NCI-H146 treated with DMSO at 0.1 percent for 48 hours (cell line): ENCODE measurements around the gene MAL.

Experiments used
- DNase-seq: peaks from one replicate; lab custom pipeline; 2025; ENCODE audit not compliant: unreplicated experiment; lab: John Stamatoyannopoulos, UW

The MAL gene

DNA sequence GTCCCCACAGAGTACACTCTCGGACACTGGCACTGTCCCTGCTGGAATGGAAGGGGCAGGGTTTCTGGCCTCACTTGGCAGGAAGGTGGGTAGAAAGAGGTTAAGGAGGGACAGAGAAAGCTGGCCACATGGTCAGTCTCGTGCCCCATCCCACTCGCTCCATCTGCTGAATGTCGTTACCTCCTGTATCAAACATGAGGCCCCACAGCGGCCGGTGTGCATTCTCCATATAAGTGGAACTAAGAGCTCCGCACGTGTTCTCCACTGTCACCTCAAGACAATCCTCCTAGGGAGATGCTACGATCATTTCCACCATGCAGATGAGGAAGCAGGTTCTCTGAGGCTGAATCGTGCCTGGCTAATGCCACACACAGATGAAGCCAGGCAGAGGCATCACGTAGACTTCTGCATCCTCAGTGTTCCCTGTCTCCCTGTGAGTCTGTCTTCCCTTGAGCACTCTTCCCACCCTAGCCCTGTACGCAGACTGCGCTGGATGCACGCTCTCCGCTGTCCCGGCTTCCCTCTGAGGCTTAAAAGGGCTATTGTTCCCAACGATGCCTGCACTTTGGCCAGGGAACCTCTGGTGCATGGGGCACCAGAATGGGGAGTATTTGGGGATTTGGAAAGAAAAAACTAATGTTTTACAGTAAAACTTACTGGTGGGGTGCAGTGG, 35.1 kb downstream of the MAL start:
- DNase-seq, result no peak

DNA sequence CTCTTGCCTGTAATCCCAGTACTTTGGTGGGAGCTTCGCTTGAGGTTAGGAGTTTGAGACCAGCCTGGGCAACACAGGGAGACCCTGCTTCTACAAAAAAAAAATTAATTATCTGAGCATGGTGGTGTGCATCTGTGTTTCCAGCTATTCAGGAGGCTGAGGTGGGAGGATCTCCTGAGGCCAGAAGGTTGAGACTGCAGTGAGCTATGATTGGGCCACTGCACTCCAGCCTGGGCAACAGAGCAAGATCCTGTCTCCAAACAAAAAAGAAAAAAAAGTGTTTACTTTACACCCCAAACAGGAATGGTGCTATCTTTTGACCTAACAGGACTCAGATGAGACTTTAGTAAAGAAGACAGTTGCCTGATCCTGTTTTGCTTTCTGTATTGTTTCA, 35.6 kb downstream of the MAL start:
- no peak for DNase-seq

DNA sequence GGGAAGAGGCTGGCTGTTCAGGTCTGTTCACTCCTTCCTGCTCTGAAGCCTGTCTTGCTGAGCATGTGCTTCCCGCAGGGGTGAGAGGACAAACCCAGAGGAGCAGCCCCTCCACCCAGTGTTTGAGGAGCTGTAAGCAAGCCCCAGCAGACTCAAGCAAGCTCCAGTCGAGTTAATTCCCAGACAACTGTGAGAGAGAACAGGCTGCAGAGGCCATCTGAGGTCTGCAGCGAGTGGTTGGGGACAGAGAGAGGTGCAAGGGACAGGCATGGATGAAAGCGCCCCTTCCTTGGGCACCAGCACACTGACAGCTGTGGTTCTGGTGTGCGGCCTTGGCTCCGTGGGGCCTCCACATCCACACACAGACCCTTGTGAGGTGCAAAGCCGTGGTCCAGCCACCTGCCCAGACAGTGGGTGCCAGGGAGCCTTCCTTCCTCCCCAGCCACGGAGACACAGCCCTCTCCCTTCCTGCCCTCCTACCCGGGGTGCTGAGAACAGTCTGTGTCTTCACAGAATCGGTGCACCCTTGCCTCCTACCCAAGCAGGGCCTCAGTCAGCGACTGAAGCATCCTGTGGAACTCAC, 36.2 kb downstream of the MAL start:
- DNase-seq, result no peak

DNA sequence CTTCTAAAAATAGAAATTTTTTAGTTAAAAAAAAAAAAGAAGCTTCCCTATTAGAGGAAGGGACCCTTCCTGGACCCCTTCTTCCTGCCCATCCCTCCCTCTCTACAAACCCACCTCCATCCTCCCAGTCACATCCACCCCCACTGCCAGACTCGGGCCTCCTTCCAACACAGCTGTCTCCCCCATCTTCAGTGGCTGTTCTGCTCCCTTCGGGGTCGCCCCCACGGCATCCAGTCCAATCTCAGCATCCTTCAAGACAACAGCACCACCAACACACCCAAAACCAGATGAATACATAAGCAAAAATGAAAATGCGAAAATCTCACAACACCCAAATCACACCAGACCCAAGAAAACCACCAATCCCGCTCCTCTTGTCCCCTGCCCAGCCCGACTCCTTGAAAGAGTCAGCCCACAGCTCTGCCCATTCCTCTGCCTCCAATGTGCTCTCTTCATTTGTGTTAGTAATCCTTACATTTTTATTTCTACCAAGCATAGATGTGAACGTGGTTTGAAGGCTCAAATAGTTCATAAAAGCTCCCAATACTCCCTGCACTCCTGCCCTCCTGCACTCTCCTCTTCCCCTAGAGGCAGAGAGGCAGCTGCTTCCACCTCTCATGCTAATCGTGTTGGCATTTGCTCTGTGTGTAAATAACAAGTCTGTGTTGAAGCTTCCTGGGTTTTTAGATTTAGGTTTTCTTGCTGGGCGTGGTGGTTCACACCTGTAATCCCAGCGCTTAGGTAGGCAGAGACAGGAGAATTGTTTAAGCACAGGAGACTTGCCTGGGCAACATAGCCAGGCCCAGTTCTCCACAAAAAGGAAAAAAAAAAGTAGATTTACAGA, 37.0 kb downstream of the MAL start:
- DNase-seq, result peak; percentile 54

DNA sequence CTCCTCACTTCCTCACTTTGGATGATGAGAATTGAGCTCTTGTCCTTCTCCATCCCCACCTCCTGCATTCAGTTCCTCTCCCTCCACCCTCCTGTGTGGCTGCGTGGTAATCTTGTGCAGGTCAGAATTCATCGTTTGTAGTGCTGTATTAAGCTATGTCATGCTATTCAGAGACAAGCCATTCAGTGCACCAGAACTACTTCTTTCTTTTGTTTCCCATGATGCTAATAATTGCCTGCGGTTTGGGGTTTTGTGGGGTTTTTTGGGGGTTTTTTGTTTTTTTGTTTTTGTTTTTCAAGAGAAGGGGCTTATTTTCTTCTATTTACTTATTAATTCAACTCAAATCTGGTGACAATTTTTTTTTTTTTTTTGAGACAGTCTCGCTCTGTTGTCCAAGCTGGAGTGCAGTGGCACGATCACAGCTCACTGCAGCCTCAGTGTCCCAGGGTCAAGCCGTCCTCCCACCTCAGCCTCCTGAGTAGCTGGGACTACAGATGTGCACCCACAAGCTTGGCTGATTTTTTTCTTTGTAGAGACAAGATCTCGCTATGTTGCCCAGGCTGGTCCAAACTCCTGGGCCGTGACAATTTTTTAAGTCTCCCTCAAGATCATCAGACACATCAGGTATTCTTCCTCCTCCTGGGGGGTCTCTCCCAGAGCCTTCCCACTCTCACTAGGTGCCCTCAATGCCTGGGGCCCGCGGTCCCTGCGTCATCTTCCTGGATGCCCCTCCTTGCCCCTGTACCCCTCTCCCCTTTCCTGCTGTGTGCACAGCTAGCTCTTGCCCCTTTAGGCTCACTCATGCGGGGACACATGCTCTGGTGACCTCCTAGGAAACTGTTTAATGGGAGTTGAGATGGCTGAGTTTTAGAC, 37.8 kb downstream of the MAL start:
- no peak for DNase-seq

DNA sequence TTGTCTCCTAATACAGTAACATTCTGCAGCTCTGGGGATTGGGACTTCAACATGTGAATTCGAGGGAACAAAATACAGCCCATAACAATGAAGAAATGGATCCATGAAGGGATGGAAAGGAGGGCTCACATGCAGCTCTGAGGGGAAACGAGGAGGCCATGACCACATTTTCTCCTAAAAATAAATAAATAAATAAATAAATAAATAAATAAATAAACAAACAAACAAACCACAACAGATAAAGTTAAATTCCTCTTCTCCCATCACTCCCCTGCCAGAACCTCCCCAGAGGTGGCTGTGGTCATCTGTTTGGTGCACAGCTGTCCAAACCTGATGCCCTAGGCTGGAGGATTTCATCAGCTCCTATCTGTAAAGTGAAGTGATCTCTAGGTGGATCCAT, 42.7 kb downstream of the MAL start:
- no peak for DNase-seq

DNA sequence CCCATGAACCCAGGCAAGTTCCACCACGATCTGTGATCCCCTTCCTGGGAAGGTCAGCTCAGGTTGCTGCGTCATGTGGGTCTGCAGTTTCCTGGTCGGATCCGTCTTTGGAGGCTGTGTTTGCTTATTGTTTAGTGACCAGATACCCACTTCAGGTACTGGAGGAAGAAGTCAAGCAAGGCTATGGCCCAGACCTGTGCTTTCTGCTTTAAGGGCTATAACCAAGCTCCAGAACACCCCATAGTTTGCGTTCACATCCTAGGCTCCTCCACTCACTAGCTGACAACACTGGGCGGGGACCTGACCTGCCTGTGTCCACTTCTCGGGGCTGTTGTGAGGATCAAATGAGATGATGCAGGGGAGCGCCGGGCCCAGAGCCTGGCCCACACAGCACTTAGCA, 44.0 kb downstream of the MAL start:
- DNase-seq, result no peak

DNA sequence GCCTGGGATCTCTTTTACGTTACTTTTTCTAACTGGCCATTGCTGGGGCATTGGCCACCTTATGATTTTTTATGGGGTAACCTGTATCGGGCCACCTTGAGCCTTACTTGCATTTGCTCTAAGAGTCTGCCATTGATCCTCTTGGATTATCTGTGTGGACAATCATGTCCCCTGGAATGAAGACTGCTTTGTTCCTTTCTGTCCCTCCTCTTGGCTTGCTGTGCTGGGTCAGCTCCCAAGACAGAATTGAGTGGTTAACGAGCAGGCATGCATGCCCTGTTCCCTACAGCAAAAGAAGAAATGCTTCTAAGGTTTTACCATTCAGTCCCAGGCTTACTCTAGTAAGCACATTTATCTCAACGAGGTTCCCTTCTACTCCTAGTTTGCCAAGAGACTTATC, 46.3 kb downstream of the MAL start:
- no peak for DNase-seq

DNA sequence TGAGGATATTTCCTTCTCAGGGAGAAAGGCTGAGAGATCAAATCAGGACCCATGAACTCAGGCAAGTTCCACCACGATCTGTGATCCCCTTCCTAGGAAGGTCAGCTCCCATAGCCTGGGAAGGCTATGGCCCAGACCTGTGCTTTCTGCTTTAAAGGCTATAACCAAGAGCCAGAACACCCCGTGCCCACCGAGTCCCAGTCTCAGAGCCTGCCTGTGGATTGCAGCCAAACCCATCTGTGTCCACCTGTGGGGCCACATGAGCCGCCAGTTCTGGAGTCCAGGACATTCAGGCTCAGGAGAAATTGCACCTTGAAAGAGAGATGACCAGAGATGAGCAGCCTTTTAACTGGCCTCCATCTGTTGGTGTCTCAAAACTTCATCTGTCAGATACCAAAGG, 46.9 kb downstream of the MAL start:
- no peak for DNase-seq

DNA sequence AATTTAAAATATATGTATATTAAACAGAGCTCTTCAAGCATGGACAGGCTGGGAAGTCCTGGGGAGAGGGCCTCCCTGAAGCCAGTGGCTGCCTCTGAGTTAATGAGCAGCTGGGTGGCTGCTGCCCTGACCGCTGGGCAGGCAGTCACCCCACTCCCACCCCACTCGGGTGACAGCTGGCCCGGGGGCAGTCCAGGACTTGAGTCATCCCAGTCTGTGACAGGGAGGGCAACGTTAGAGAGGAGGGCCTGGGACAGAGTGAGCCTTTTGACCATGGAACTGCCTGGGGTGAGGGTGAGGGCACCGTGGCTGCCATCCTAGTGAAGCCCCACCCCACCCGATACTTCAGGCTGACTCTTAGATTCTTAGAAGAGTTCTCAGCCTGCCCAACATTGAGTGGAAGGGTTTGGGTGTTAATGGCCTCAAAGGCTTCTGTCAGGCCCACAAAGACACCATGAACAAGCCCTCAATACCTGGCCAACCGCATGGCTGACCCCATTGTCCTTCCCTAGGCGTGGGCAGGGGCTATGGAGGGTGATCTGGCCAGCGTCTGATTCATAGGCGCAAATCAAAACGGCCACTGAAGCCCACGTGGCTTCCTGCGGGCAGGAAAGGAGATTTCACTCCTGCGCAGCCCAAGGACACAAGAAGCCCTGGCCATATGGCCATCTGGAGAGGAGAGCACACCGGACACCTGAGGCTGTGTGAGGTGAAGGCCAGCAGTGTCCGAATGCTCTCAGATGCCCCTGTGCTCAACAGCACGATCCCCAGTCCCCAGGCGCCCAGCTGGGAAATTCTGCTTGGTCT, 48.6 kb downstream of the MAL start:
- DNase-seq, result no peak

DNA sequence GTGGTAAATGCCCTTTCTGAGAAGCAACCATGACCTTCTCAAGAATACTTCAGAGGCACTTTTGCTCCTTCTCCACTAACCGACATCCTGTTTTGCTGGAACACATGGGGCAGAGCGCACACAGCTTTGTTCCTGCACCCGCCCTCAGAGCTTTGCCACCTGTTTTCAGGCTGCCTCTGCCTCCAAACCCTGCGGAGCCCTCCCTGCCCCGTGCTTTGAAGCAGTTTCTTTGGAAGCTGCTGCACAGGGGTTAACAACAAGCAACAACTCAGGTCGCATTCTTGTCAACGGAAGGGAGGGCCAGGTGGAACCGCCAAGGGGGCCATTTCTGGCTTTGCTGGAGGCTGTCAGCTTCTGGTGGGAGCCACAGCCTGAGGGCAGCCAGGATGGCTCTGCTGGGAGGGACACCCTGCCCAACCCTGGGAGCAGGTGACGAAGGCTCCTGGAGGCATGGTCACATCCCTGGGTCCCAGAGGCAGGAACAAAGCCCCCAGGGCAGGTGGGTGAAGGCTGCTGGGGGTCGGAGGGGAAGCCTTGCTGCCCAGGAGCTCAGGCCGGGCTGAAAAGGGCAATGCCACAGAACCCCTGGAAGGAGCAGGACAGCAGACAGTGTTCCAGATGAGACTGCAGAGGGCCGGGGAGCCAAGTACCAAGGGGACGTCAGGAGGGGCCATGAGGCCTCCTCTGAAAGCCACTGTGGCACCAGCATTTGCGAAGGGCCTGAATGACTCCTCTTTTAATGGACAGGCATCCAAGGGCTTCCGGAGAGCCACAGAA, 49.3 kb downstream of the MAL start:
- no peak for DNase-seq

DNA sequence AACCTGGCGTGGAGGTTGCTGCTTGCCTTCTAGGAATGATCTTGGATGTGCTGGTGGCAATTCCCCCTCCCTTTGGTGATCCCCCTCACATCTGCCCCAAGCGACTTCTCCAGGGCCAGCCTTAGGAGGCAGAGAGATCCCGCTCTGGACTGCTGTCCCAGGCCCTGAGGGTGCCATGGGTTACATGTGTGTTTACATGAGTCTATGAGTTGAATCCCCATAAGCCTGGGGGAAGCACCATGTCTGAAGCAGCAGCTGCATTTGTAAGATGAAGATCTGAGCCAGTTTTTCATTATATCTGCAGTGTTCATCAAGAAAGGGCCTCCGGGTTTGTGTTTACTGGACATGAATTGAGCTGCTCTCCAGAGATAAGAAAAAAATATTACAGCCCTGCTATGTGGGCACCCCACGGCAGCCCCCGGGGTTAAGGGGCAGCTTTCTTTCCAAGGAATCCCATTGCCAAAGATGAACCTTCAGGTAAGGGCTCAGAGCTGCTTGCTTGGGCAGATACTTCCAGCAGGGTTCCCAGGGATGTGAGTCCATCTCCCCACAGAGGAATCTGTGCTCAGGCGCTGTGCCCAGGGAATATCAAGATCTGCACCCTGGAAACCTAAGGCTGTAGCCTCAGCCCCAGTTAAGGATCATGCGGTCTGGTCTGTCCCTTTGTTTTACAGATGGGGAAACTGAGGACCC, 50.1 kb downstream of the MAL start:
- DNase-seq, result no peak

DNA sequence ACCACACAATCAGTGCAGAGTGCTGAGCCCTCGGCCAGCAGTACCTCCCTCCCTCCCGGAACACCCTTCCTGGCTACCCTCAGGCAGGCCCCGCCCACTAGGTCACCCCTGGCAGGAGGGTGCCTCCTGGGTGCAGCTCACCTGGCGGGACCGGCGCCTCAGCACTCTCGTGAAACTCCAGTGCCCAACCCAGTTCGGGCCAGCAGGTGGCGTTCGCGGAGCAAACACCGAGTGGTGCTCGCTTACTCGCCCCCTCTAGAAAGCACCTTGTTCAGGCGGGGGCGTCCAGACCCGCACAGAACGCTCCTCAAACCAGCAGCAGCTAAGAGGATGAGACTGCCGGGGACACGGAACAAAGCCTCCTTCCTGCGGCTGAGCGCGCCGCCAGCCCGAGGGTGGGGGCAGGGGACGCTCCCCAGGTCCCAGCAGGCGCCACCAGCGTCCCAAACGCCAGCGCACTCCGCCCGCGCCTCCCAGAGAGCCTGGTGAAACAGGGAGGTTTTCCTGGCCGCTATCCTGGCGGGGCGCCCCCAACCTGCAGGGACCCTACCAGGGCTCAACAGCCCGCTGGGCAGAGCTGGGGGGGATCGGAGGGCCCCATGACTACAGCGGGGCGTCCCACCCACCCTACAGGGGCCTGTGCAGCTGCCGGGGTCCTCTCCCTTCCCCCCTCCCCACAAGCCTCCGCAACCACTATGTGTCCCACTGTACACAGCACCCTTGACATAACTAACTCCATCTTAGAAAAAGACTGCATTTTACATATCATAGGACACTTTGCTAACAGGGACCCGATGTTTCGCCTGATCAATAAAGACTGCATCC, 51.4 kb downstream of the MAL start:
- peak; percentile 80 for DNase-seq

DNA sequence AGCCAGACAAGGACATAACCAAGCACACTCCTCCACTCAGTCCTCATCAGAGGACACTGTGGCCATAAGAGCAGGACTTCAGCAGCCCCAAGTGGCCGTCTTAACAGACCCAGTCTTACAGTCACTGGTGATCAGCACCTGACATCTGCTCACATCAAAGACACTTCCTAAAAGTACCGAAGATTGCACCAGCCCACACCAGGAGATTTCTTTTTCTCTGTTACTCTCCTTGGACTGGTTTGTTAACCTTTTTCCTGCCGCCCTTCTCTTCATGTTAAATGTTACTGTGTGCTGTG, 52.0 kb downstream of the MAL start:
- DNase-seq, result no peak

DNA sequence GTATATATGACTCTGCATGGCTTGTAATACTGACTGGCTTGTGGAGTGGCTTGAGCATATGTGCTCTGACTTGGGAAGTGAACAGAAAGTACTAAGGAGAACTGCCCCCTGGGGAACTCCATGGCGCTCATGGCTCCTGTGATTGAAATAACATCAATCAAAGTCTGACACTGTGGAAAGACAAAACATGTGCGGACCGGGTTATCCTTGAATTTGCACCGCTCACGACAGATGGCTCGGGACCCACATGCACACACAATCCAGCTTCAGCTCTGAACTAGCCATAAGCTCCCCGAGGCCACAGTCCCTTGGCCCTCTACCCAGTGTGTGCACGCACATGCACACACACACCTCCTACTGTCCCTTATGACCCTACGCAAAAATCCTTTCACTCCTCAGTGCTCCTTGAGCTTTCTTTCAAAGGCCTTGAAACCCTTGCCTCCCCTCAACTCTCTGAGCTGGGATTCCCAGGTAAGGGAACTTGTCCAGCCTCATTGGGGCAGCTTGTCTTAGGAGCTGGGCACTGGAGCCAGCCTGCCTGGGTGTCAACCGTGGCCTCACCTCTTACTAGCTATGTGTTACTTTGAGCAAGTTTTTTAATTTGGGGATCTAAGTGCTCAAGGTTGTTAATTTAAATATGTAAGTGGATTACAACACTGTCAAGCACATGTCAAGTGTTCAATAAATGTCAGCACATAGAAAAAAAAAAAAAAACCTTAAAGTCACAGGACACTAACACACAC, 52.5 kb downstream of the MAL start:
- DNase-seq, result no peak

DNA sequence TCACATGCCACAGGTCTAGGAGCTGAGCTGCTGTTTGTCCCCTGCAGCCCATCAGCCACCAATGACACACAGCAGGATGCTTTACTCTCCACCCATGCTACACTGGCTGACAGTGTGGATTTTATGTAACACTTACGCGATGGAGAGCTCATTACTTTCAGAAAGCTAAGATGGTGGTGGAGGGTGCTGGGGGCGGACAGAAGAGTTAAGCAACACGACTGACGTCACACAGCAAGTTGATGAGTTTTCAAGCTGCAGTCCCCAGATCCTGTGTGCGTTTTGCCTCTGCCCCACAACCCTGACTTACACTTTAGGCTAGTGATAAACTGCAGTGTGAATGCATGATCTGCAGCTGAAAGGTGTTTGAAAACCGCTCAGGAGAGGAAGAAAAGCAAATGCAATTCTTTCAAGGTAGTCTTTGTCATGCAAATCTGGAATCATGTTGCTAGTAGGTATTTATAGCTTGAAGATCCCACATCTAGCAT, 53.7 kb downstream of the MAL start:
- no peak for DNase-seq

DNA sequence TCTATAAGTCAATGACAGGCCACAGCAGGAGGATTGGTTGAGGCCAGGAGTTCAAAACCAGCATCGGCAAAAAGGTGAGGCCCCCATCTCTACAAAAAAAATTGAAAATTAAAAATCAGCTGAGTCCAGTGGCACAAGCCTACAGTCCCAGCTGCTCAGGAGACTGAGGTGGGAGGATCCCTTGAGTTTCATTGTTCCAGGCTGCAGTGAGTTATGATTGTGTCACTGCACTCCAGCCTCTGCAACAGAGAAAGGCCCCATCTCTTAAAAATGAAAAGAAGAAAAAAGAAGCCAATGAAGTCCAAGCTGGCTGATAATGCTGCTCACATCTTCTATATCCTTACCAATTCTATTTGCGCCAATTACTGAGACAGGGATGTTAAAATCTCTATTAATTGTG, 57.0 kb downstream of the MAL start:
- DNase-seq, result no peak

DNA sequence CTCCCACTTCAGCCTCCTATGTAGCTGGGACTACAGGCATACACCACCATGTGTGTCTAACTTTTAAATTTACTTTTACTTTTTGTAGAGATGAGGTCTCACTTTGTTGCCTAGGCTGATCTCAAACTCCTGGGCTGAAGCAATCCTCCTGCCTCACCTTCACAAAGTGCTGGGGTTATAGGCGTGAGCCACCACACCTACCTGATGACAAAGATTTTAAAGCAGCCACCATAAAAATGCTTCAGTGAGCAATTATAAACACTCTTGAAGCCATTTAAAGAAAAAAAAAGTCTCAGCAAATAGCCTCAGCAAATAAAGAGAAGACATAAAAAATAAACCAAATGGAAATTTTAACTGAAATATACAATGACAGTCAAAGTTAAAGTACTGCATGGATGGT, 60.5 kb downstream of the MAL start:
- DNase-seq, result no peak
